Suprapubic skin (tissue), 4 donors: ENCODE results near the gene CNPY2. TPM values are rescaled to one million over a fixed set of nuclear protein-coding genes. Genes with fewer than 3 reads are reported as not detected.

Experiments used
- DNase-seq, 2 donors: peaks; one replicate each; pipeline ENCODE4 v3.0.0-alpha.2; 2019; ENCODE audit warnings: low spot score in 2 of 2
- H3K27ac ChIP-seq: fragments of 200-600 bp; sonication (generic); one replicate; pipeline ENCODE4 v1.5.1; 2019
- H3K27me3 ChIP-seq: fragments of 200-600 bp; sonication (generic); one replicate; pipeline ENCODE4 v1.5.1; 2019
- H3K36me3 ChIP-seq: fragments of 200-600 bp; sonication (generic); one replicate; pipeline ENCODE4 v1.5.1; 2019
- H3K4me1 ChIP-seq: fragments of 200-600 bp; sonication (generic); one replicate; pipeline ENCODE4 v1.5.1; 2019
- H3K4me3 ChIP-seq: fragments of 200-600 bp; sonication (generic); one replicate; pipeline ENCODE4 v1.5.1; 2019; ENCODE audit warnings: mild to moderate bottlenecking
- H3K9me3 ChIP-seq: fragments of 200-600 bp; sonication (generic); one replicate; pipeline ENCODE4 v1.5.1; 2019
- CTCF ChIP-seq, 2 donors: fragments of 200-600 bp in 1 of 2; fragments of 450-650 bp in 1 of 2; sonication (generic) in 1 of 2; IDR thresholded peaks; one replicate each; pipeline ENCODE4 v1.5.1; 2016 to 2019; ENCODE audit warnings: antibody characterized with exemption in 2 of 2, mild to moderate bottlenecking in 1 of 2, moderate library complexity in 1 of 2
- EP300 ChIP-seq: sonication (generic); formaldehyde crosslinking; IDR thresholded peaks from one replicate; pipeline ENCODE4 v1.6.1; 2017; ENCODE audit warnings: antibody characterized with exemption
- POLR2A ChIP-seq, 2 donors: fragments of 450-650 bp; IDR thresholded peaks; one replicate each; pipeline ENCODE4 v1.6.1; 2017; ENCODE audit warnings: antibody characterized with exemption in 2 of 2, mild to moderate bottlenecking in 2 of 2, moderate library complexity in 2 of 2
- POLR2AphosphoS5 ChIP-seq, 3 donors: sonication (generic); formaldehyde crosslinking; IDR thresholded peaks; one replicate each; pipeline ENCODE4 v1.6.1; 2017; ENCODE audit warnings: antibody characterized with exemption in 3 of 3
- WGBS: methylation state at CpG from one replicate; pipeline ENCODE4 v1.1.5; 2018; 5-methylcytosine and 5-hydroxymethylcytosine counted together
- total RNA-seq, 4 donors: library from RNA; depleted of rRNA; stranded (reverse); fragments of >200 nt; gene quantifications; one replicate each; pipeline ENCODE4 v1.1.0, GENCODE V29; 2016

Gene CNPY2
- total RNA-seq, 4 donors from 2014 or later, result 36.4 to 51.4 (median 42.4) TPM

- WGBS, result 82% methylated on average over 3 of the region's 3 CpGs
- Histone ChIP-seq H3K36me3 (peaks cover 26% of the 10 kb centered on the region), H3K4me1 (peaks cover 23% of the 10 kb centered on the region), H3K4me3 (no peak overlapping the region), H3K27ac (no peak overlapping the region), H3K9me3 (no peaks in the 10 kb centered on the region), H3K27me3 (no peaks in the 10 kb centered on the region)
- TF ChIP-seq POLR2AphosphoS5 (IDR thresholded peaks at IDR 0.05) (no peak), EP300 (no peak)
- DNase-seq, result no peak
These were observed 11.5 kb downstream of the CNPY2 start for GRCh38 chr12:56304276-56304675.

- 33% methylated on average over 20 of the region's 21 CpGs for WGBS
- no peak for TF ChIP-seq POLR2A (IDR thresholded peaks at IDR 0.05)
- H3K36me3 ChIP-seq, result peaks cover 10% of the 10 kb centered on the region
- no peaks in the 10 kb centered on the region for H3K9me3 ChIP-seq
- H3K27me3 ChIP-seq, result no peaks in the 10 kb centered on the region
- H3K4me1 ChIP-seq, result peaks cover 54% of the 10 kb centered on the region
- DNase-seq, result peak in 1 of 2 donors; percentile 63
- peak overlapping the region; percentile 94 for H3K27ac ChIP-seq
- peak overlapping the region; percentile 75 for H3K4me3 ChIP-seq
These were observed 14.9 kb downstream of the CNPY2 start for GRCh38 chr12:56300644-56301464.

- WGBS, result 0% methylated on average over 39 of the region's 63 CpGs
- H3K4me3 ChIP-seq, result peak within 1 kb of the TSS; percentile 75
- peak in 2 of 3 donors; percentile 32 to 46 for TF ChIP-seq POLR2AphosphoS5 (IDR thresholded peaks at IDR 0.05)
- no peak for TF ChIP-seq CTCF (IDR thresholded peaks at IDR 0.05)
- TF ChIP-seq EP300, result no peak
- peak in 1 of 2 donors; percentile 46 for TF ChIP-seq POLR2A (IDR thresholded peaks at IDR 0.05)
- DNase-seq, result peak; percentile 100
- peaks cover 10% of the 10 kb centered on the region for H3K36me3 ChIP-seq
- peak within 1 kb of the TSS; percentile 94 for H3K27ac ChIP-seq
- H3K9me3 ChIP-seq, result no peaks in the 10 kb centered on the region
- no peaks in the 10 kb centered on the region for H3K27me3 ChIP-seq
- H3K4me1 ChIP-seq, result peaks cover 54% of the 10 kb centered on the region
These were observed 15.7 kb downstream of the CNPY2 start, which contains the start of gene CS for GRCh38 chr12:56299853-56300643. Gene CS, minus strand, starts transcription at chr12:56300330. Its CDS starts 129 bp downstream, at chr12:56300201.

GRCh38 chr12:56299308-56299852, 16.4 kb downstream of the CNPY2 start:
- peaks cover 54% of the 10 kb centered on the region for H3K4me1 ChIP-seq
- no peaks in the 10 kb centered on the region for H3K9me3 ChIP-seq
- H3K4me3 ChIP-seq, result peak overlapping the region; percentile 75
- TF ChIP-seq POLR2AphosphoS5 (IDR thresholded peaks at IDR 0.05) (no peak), CTCF (IDR thresholded peaks at IDR 0.05) (no peak), EP300 (no peak), POLR2A (IDR thresholded peaks at IDR 0.05) (no peak)
- H3K27ac ChIP-seq, result peak overlapping the region; percentile 94
- peaks cover 6% of the 10 kb centered on the region for H3K36me3 ChIP-seq
- WGBS, result 0% methylated on average over 9 of the region's 10 CpGs
- DNase-seq, result no peak
- H3K27me3 ChIP-seq, result no peaks in the 10 kb centered on the region

- Histone ChIP-seq H3K4me3 (peak overlapping the region; percentile 75), H3K27ac (peak overlapping the region; percentile 94), H3K4me1 (peaks cover 54% of the 10 kb centered on the region), H3K36me3 (peaks cover 3% of the 10 kb centered on the region), H3K9me3 (no peaks in the 10 kb centered on the region), H3K27me3 (no peaks in the 10 kb centered on the region)
- no peak for DNase-seq
- WGBS, result 68% methylated on average over 5 of the region's 5 CpGs
- no peak for TF ChIP-seq EP300
- TF ChIP-seq CTCF (IDR thresholded peaks at IDR 0.05), result no peak
- no peak for TF ChIP-seq POLR2AphosphoS5 (IDR thresholded peaks at IDR 0.05)
- no peak for TF ChIP-seq POLR2A (IDR thresholded peaks at IDR 0.05)
These were observed 17.0 kb downstream of the CNPY2 start for GRCh38 chr12:56298828-56299227.
